MG63 (cell line): Measurements from ENCODE around the gene ATP8B2. TPM values are rescaled to one million over a fixed set of nuclear protein-coding genes. Genes with fewer than 3 reads are reported as not detected.
"Not testable (repeated sequence)": the region's sequence is repeated elsewhere in the genome, so short reads cannot be mapped to it uniquely, and the experiment has no call there.

Experiments
- DNase-seq: peaks from one replicate; pipeline ENCODE4 v3.0.0-alpha.2; 2020
- H3K27me3 ChIP-seq: fragments of 250-450 bp; sonication (Bioruptor Pico); 2 replicates; pipeline ENCODE4 v1.5.1; 2020; ENCODE audit warnings: mild to moderate bottlenecking, moderate library complexity
- H3K36me3 ChIP-seq: fragments of 250-450 bp; sonication (Bioruptor Pico); 2 replicates; pipeline ENCODE4 v1.5.1; 2020; ENCODE audit warnings: mild to moderate bottlenecking, moderate library complexity
- H3K4me3 ChIP-seq: fragments of 250-450 bp; sonication (Bioruptor Pico); 2 replicates; pipeline ENCODE4 v1.5.1; 2020; ENCODE audit warnings: mild to moderate bottlenecking, moderate library complexity
- H3K9me3 ChIP-seq: fragments of 250-450 bp; sonication (Bioruptor Pico); 2 replicates; pipeline ENCODE4 v1.5.1; 2020; ENCODE audit warnings: mild to moderate bottlenecking, moderate library complexity
- total RNA-seq: library from RNA; depleted of rRNA; stranded (reverse); fragments of >200 nt; shearing (Covaris generic); gene quantifications from 2 replicates; pipeline ENCODE4 v1.2.3, GENCODE V29; 2014; ENCODE audit warnings: low replicate concordance

Gene ATP8B2
- total RNA-seq, 1 experiment from 2014 or later, result 74.8 TPM

- no peak for DNase-seq
- Histone ChIP-seq H3K27me3 (peaks cover 4% of the 10 kb centered on the region; the same call in 1 of the 2 replicates), H3K4me3 (no peak within 1 kb of the TSS), H3K36me3 (peaks cover 3% of the 10 kb centered on the region; the same call in 1 of the 2 replicates), H3K9me3 (no peaks in the 10 kb centered on the region)
Measured at GRCh38 chr1:154320882-154321608, 4.3 kb upstream of the ATP8B2 start, which contains the start of gene AQP10. TSS of gene AQP10 (plus strand) at chr1:154321093. CDS start at chr1:154321156, 63 bp downstream.

- H3K27me3 ChIP-seq, DNase-seq, H3K9me3 ChIP-seq, H3K4me3 ChIP-seq, H3K36me3 ChIP-seq: not testable (repeated sequence)
Measured at GRCh38 chr1:154321609-154321934, 3.8 kb upstream of the ATP8B2 start.

- H3K9me3 ChIP-seq, result no peaks in the 10 kb centered on the region
- no peak for DNase-seq
- no peak overlapping the region for H3K4me3 ChIP-seq
- H3K27me3 ChIP-seq, result no peaks in the 10 kb centered on the region
- peaks cover 11% of the 10 kb centered on the region for H3K36me3 ChIP-seq
Measured at GRCh38 chr1:154323493-154323892, 1.8 kb upstream of the ATP8B2 start.

GRCh38 chr1:154324241-154324640, 1.1 kb upstream of the ATP8B2 start:
- H3K9me3 ChIP-seq, result no peaks in the 10 kb centered on the region
- H3K27me3 ChIP-seq, result no peaks in the 10 kb centered on the region
- peaks cover 15% of the 10 kb centered on the region for H3K36me3 ChIP-seq
- no peak for DNase-seq
- H3K4me3 ChIP-seq, result peak overlapping the region; percentile 96; the same call in 1 of the 2 replicates

- Histone ChIP-seq H3K36me3 (peaks cover 31% of the 10 kb centered on the region), H3K27me3 (no peaks in the 10 kb centered on the region), H3K4me3 (peak overlapping the region; percentile 96), H3K9me3 (no peaks in the 10 kb centered on the region)
- DNase-seq, result peak; percentile 91
Measured at GRCh38 chr1:154325583-154326545, 539 bp downstream of the ATP8B2 start.

- peaks cover 41% of the 10 kb centered on the region for H3K36me3 ChIP-seq
- no peaks in the 10 kb centered on the region for H3K27me3 ChIP-seq
- peak; percentile 97 for DNase-seq
Measured at GRCh38 chr1:154326546-154327465, 1.5 kb downstream of the ATP8B2 start.

GRCh38 chr1:154327466-154328317, 2.4 kb downstream of the ATP8B2 start:
- H3K9me3 ChIP-seq, result no peaks in the 10 kb centered on the region
- DNase-seq, result no peak
- H3K4me3 ChIP-seq, result no peak overlapping the region
- peaks cover 50% of the 10 kb centered on the region for H3K36me3 ChIP-seq
- no peaks in the 10 kb centered on the region for H3K27me3 ChIP-seq

More at GRCh38 chr1:154326546-154327465, 1.5 kb downstream of the ATP8B2 start:
- H3K9me3 ChIP-seq, result no peaks in the 10 kb centered on the region
- peak overlapping the region; percentile 96 for H3K4me3 ChIP-seq

- H3K9me3 ChIP-seq, result no peaks in the 10 kb centered on the region
- no peak for DNase-seq
- no peaks in the 10 kb centered on the region for H3K27me3 ChIP-seq
- H3K4me3 ChIP-seq, result no peak overlapping the region
- peaks cover 56% of the 10 kb centered on the region for H3K36me3 ChIP-seq
Measured at GRCh38 chr1:154328318-154329151, 3.2 kb downstream of the ATP8B2 start.

GRCh38 chr1:154329152-154329521, 3.8 kb downstream of the ATP8B2 start:
- no peaks in the 10 kb centered on the region for H3K9me3 ChIP-seq
- H3K27me3 ChIP-seq, result no peaks in the 10 kb centered on the region
- H3K4me3 ChIP-seq, result no peak overlapping the region
- DNase-seq, result peak; percentile 47
- peaks cover 62% of the 10 kb centered on the region for H3K36me3 ChIP-seq

GRCh38 chr1:154329551-154330131, 4.3 kb downstream of the ATP8B2 start:
- peaks cover 67% of the 10 kb centered on the region for H3K36me3 ChIP-seq
- H3K9me3 ChIP-seq, result no peaks in the 10 kb centered on the region
- DNase-seq, result no peak
- no peaks in the 10 kb centered on the region for H3K27me3 ChIP-seq
- no peak overlapping the region for H3K4me3 ChIP-seq

- DNase-seq, result no peak
- Histone ChIP-seq H3K36me3 (peaks cover 76% of the 10 kb centered on the region), H3K27me3 (no peaks in the 10 kb centered on the region), H3K4me3 (no peak overlapping the region), H3K9me3 (no peaks in the 10 kb centered on the region)
Measured at GRCh38 chr1:154330669-154331068, 5.3 kb downstream of the ATP8B2 start.

- Histone ChIP-seq H3K4me3 (no peak overlapping the region), H3K9me3 (no peaks in the 10 kb centered on the region), H3K27me3 (no peaks in the 10 kb centered on the region), H3K36me3 (peaks cover 96% of the 10 kb centered on the region)
- no peak for DNase-seq
Measured at GRCh38 chr1:154334079-154335024, 9.0 kb downstream of the ATP8B2 start.

- DNase-seq, result peak; percentile 74
- no peaks in the 10 kb centered on the region for H3K9me3 ChIP-seq
- no peak overlapping the region for H3K4me3 ChIP-seq
- peaks cover 96% of the 10 kb centered on the region for H3K36me3 ChIP-seq
- no peaks in the 10 kb centered on the region for H3K27me3 ChIP-seq
Measured at GRCh38 chr1:154335025-154335714, 9.8 kb downstream of the ATP8B2 start.
